HG02610 (cell line): Measurements from ENCODE around the gene PHACTR1.
"Not testable (repeated sequence)": the region's sequence is repeated elsewhere in the genome, so short reads cannot be mapped to it uniquely, and the experiment has no call there.

Experiments
- ATAC-seq: cut with Tn5 transposase; IDR thresholded peaks from one replicate; pipeline ENCODE4 v1.9.1; 2021; ENCODE audit warnings: mild to moderate bottlenecking, moderate library complexity; ENCODE audit not compliant: unreplicated experiment

Gene PHACTR1

DNA sequence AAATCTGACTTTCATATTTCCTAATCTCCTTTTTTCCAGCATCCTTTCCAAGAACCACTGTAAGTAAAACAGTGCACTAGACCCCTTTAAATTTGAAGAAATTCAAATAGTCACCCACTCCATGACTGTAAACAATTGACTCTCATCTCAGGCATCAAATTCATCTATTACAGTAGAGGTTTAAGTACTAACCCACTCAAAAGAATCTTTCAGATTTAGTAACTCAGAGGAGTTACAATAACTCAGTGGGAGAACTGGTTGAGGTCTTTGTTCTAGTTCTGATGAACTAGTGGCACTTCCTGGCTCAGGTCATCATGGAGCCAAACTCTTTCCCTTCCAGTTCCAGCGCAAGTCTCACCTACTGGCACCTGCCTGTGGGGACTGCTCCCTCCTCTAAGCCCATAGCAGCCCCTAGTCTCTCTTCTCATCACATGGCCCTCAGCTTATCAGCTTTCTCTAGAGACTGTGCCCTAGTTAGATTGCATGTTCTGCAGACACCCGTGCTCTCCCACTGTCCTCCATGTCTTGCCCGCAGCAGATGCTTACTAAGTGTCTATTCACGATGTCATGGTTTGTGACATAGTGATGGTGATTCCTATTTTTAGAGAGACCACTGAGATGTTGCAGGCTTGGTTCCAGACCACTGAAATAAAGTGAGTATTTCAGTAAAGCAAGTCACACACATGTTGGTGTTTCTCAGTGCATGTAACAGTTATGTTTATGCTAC lies 415.5 kb downstream of the PHACTR1 start:
- no peak for ATAC-seq

- not testable (repeated sequence) for ATAC-seq
Measured at GRCh38 chr6:13133894-13134293, 417.3 kb downstream of the PHACTR1 start.

DNA sequence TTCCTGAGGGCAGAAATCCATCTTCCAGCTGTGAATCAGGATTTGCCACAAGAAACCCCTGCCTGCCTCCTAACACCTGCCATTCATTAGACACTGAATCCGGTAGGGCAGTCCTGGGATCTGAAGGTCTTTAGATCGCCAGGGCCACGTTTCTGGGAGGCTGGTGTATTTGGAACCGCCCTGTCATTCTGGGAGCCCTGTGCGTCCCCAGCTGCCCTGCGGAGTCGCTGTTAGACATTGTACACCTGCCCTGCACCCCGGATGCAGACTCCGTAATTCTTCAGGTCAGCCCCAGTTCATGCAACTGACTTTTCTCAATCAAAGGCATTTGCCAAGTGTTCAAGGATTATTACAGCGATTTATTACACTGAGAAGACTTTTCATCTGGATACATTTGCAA lies 418.6 kb downstream of the PHACTR1 start:
- ATAC-seq, result no peak

- no peak for ATAC-seq
Measured at GRCh38 chr6:13139119-13139518, 422.6 kb downstream of the PHACTR1 start.

- ATAC-seq, result no peak
Measured at GRCh38 chr6:13140980-13141379, 424.4 kb downstream of the PHACTR1 start.

GRCh38 chr6:13141387-13141786 lies 424.8 kb downstream of the PHACTR1 start:
- no peak for ATAC-seq

GRCh38 chr6:13142611-13143010 lies 426.0 kb downstream of the PHACTR1 start:
- ATAC-seq, result no peak

- ATAC-seq, result no peak
Measured at GRCh38 chr6:13146442-13146841, 429.9 kb downstream of the PHACTR1 start.

- no peak for ATAC-seq
Measured at GRCh38 chr6:13147376-13147775, 430.8 kb downstream of the PHACTR1 start.

DNA sequence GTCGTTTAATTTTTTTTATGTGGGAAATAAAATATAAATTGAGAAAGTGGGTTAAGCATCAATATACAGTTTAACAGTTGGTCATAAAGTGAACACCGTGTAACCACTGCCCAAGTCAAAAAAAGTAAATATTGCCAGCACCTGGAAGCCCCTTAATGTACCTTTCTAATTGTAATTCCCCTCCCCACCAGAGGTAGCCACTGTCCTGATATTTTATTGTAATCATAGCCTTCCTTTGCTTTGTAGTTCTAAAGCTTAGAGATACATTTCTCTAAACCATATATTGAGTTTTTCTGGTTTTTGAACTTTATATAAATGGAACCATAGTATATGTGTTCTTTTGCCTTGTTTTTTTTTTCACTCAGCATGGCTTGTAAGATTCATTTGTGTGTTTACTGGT lies 431.2 kb downstream of the PHACTR1 start:
- no peak for ATAC-seq

- ATAC-seq, result no peak
Measured at GRCh38 chr6:13152764-13153163, 436.2 kb downstream of the PHACTR1 start.

DNA sequence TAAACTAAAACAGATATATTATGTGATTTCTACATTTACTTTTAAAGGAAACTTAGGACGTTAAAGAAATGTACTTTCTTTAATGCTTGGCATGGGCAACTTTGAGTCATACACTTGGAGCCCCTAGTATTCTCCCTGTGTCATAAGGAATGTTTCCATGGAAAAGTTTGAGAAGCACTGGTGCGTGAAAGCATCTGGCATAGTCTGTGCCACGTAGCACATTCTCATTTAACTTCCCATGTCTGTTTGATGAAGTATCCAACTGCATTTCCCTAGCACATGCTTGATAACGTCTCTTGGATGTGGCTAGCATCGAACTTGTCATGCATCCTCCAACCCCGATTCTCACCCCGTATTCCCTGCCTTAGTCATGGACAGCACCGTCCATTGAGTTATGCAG lies 439.8 kb downstream of the PHACTR1 start:
- ATAC-seq, result no peak

DNA sequence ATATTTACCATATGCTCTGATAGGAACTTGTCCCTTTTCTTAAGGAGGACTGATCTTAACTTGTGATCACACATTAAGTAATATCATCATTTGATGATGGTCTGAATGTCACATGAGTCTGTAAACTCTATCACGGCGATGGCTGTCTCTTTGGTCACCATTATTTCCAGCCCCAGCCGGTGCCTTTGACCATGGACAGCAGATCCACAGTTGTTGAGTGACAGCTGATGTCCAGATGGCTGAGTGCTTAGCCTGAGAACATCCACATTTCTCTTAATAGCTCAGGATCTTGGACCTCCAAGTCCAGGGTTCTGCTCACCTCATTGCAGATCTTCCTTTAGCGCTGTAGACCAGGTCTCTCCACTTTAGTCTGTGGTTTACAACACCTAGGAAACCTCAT lies 440.7 kb downstream of the PHACTR1 start:
- ATAC-seq, result no peak

GRCh38 chr6:13159300-13159699 lies 442.7 kb downstream of the PHACTR1 start:
- ATAC-seq, result no peak

GRCh38 chr6:13159822-13160221 lies 443.3 kb downstream of the PHACTR1 start:
- not testable (repeated sequence) for ATAC-seq

DNA sequence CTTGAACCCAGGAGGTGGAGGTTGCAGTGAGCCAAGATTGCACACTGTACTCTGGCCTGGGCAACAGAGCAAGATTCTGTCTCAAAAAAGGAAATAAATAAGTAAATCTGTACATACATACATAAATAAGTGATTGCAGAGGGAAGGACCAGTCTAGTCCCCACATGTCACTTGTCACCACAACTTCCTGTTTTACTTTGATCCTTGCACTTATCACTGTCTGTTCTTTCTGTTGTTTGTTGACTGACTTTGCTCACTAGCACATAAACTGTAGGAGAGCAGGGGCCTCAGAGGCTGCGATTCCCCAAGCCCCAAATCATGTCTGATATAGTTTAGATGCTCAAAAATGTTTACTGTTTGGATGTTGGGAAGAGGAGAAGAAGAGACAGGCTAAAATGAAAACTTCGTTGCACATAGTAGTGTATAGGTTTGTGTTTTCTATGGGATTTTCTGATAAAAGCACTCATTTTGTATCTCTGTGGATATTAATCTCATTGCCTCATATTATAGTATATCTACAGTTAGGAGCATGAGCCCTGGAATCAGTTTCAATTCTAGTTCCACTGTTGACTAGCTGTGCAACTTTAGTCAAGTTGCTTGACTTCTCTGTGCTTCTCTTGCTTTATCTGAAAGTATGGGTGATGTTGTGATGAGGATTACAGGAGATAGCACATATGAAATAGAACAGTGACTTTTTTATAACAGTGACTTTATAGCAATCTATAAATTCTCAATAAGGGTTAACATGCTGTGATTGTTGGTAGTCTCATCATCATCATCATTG lies 446.8 kb downstream of the PHACTR1 start:
- no peak for ATAC-seq

DNA sequence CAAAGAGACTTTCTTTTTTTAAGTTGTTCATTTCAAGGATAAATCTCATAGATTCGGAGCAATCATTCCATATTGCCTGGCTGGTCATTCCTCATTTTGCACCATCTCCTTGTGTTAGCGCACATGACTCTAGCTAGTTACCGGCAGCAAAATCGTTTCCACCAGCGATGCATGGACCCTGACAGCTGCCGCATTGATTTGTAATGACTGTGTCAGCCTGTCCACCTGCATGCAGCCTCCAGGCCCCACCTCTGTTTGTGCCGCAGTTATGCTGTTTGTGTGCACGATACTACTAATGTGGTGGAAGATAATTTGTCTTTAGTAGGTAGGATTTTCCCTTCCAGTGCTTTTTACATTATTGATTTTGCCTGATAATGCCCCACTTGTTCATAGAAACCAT lies 447.7 kb downstream of the PHACTR1 start:
- ATAC-seq, result no peak

DNA sequence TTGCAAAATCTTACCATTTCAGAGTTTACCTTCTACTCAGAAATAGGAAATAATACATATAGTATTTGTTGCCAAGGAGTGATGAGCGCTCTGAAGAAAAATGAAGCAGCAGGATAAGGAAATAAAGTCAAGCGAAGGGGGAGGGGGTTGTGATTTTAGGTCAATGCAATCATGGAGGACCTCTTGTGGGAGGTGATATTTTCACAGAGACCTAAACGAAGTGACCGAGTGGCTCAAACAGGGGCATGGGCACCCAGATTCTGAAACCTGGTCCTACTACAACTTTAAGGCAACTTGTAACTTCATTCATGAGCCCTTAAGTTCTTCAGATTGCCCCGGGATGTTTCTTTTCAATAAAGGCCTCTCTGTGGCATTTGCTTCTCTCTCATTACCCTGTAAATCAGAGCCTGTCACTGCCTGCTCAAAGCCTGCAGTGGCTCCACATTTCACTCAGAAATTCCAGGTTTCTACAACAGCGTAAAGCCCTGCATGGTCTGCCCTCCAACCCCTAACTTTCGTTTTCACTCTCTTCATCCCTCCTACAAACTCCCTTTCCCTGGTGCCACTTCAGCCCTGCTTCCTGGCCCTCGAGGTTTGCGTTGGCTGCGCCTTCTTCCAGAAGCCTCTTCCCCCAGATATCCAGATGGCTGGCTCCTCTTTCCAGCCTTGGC lies 449.1 kb downstream of the PHACTR1 start:
- ATAC-seq, result no peak

DNA sequence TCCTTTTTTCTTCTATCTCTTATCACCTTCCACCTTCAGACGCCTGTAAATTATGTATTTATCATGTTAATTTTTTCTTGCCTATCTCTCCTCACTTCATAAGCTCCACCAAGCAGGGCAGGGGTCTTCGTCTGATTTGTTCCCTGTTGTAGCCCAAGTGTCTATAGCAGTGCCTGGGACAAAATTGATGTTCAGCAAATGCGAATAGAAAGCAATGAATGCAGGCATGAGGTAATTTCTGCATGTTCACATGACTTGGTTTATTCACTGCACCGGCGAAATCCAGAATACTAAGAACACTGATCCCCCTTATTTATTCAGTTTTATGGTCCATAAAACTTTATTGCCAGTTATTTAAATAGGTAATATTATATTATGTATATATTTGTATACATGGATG lies 449.7 kb downstream of the PHACTR1 start:
- no peak for ATAC-seq

- ATAC-seq, result no peak
Measured at GRCh38 chr6:13166916-13167315, 450.3 kb downstream of the PHACTR1 start.

- ATAC-seq, result no peak
Measured at GRCh38 chr6:13172291-13172690, 455.7 kb downstream of the PHACTR1 start.

- no peak for ATAC-seq
Measured at GRCh38 chr6:13175087-13175486, 458.5 kb downstream of the PHACTR1 start.
